Frontal cortex (tissue), 4 donors: ENCODE data around the gene APBB2. TPM values are rescaled to one million over a fixed set of nuclear protein-coding genes. Genes with fewer than 3 reads are reported as not detected.

Source experiments
- DNase-seq, 2 donors: peaks; one replicate each; pipeline ENCODE4 v3.0.0; 2012; ENCODE audit warnings: low spot score in 2 of 2
- FAIRE-seq: peaks from 2 replicates; lab custom pipeline; 2012; peaks lifted over from hg19 to GRCh38; lab: Jason Lieb, UNC
- total RNA-seq: library from RNA; depleted of rRNA; stranded (reverse); fragments of >200 nt; gene quantifications from one replicate; pipeline ENCODE4 v1.2.3, GENCODE V29; 2014
- donor health status: control.
- donor health status: control.
- donor health status: control.

Gene APBB2
- total RNA-seq, 1 donor from 2014 or later = 68.1 TPM

- DNase-seq (no peak), FAIRE-seq (no peak)
These were observed 250.4 kb downstream of the APBB2 start for GRCh38 chr4:40963897-40964478.

GRCh38 chr4:40962551-40963180 is 251.7 kb downstream of the APBB2 start:
- FAIRE-seq (no peak), DNase-seq (no peak)

DNA sequence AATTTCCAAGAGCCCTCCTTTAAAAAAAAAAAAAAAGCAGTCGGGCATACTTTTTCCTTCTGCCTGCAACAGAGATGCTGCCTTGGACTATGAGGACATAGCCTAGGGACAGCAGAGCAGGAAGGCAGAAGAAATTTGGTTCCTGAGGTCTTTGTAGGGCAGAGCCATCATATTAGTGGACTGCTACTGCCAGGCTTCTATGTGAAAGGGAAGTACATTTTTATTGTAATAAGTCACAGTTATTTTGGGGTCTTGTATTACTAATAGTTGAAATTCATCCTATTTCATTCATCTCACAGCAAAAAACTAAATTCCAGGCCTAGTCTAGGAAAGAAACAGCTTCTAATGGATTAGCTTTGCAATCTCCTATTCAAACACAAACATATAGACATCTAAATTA is 253.4 kb downstream of the APBB2 start:
- no peak for FAIRE-seq
- no peak for DNase-seq

DNA sequence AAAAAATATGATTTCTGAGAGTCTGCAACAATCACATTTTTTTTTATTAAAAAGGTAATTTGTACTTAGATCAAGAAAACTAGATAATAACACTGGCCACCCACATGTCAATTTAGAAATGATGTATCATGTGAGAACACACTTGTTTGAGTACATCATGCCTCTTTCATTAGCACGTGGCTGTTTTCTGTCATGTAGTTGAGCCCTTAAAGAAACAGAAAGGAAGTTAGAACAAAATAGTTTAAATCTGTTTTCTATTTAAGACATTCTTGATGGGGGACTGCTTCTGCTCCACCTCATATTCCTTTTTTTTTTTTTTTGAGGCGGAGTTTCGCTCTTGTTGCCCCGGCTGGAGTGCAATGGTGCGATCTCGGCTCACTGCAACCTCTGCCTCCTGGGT is 257.1 kb downstream of the APBB2 start:
- FAIRE-seq = no peak
- DNase-seq = no peak

DNA sequence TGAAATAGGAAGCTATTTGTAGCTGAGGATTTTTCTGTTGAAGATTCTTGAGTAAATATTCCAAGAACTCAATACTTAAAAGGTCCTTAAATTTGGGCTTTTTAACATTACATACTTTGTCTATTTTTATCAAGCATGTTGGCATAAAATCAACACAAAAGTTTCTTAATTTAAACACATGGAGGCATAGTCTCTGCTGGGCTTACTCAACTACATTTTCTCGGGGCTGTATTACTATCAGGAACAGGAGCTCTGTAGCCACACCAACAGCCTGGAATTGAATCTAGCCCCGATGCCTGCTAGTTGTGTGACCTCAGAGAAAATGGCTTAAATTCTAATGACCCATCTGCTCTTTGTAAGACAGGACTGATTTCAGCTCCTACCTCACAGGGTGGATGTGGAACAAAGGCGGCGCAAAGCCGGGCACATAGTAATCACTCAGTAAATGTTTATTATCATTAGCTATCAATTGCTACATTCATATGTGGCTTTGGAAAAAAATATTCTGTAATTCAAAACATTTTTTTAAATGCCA is 257.6 kb downstream of the APBB2 start:
- DNase-seq = no peak
- no peak for FAIRE-seq

- FAIRE-seq (no peak), DNase-seq (no peak)
These were observed 260.2 kb downstream of the APBB2 start for GRCh38 chr4:40954088-40954668.

- DNase-seq = no peak
- FAIRE-seq = no peak
These were observed 260.9 kb downstream of the APBB2 start for GRCh38 chr4:40953283-40954087.

DNA sequence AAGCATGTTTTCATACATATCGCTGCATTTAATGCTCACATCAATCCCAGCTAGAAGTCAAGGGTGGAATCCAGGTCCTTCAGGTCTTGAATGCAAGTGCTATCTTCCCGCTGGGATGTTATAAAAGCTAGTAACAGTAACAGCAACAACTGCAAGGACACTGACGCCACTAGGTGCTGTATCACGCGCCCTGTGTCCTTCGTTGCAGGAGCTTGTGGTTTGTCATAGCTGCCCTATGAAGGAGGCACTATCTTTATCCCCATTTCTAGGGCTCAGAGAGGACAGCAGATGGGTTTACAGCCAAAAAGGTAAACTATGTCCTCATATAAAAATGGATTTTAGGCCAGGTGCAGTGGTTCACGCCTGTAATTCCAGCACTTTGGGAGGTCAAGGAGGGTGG is 261.7 kb downstream of the APBB2 start:
- no peak for FAIRE-seq

GRCh38 chr4:40952217-40952616 is 262.1 kb downstream of the APBB2 start:
- FAIRE-seq (no peak), DNase-seq (no peak)

More for the DNA sequence above, 261.7 kb downstream of the APBB2 start:
- no peak for DNase-seq

DNA sequence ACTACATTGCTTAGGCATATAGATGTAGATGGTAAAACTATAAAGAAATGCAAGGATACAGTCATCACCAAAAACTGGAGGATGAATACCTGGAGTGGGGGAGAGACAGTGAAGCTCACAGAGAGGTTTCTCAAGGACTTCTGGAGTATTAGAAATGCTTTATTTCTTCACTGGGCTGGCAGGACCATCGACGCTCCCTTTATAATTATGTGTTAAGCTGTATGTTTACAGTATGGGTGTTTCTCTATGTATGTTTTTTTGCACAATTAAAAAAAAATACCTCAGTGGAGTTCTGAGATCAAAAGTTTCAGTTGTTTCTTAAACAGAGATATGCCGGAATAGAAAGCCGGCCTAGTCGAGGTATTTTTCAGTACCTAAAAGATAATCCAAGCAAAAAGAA is 263.3 kb downstream of the APBB2 start:
- DNase-seq (no peak), FAIRE-seq (no peak)

GRCh38 chr4:40949358-40950100 is 264.8 kb downstream of the APBB2 start:
- FAIRE-seq (no peak), DNase-seq (no peak)

DNA sequence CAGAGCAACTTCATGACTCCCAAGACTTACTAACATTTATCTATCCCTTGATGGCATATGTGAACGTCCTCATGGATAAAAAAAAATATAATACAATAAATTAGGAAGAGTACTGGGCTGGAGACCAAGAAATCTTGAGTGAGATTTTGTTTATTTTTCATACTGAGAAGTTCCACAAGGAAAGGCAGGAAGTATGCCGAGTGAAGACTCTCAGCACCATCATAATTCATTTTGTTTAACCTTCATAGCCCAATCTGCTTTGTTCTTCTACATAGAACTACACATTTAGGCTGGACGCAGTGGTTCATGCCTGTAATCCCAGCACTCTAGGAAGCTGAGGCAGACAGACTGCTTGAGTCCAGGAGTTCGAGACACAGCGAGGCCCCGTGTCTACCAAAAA is 266.3 kb downstream of the APBB2 start:
- FAIRE-seq (no peak), DNase-seq (no peak)

- DNase-seq (no peak), FAIRE-seq (no peak)
These were observed 267.7 kb downstream of the APBB2 start for GRCh38 chr4:40946652-40947051.

- FAIRE-seq (no peak), DNase-seq (no peak)
These were observed 273.6 kb downstream of the APBB2 start for GRCh38 chr4:40940756-40941155.

- DNase-seq = no peak
- FAIRE-seq = no peak
These were observed 274.0 kb downstream of the APBB2 start for GRCh38 chr4:40940317-40940741.

DNA sequence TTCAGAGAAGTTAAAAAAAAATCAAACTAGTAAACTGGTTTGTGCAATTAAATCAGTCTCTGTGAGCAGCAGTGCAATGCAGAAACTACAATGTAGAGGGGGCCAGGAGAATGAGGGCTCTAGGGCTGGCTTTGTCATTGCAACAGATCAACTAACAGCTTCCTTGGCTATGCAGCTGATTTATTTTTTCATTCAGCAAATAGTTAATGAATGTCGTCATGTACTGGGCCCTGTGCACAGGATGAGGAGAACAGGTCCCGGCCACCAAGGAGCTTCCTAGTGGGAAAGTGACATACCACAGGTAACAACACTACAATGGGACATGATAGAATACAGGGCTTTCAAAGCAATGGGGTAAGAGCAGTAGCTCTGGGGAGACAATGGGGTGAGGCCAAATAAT is 274.5 kb downstream of the APBB2 start:
- DNase-seq = no peak
- FAIRE-seq = no peak

- DNase-seq (no peak), FAIRE-seq (no peak)
These were observed 276.0 kb downstream of the APBB2 start for GRCh38 chr4:40938337-40938736.

DNA sequence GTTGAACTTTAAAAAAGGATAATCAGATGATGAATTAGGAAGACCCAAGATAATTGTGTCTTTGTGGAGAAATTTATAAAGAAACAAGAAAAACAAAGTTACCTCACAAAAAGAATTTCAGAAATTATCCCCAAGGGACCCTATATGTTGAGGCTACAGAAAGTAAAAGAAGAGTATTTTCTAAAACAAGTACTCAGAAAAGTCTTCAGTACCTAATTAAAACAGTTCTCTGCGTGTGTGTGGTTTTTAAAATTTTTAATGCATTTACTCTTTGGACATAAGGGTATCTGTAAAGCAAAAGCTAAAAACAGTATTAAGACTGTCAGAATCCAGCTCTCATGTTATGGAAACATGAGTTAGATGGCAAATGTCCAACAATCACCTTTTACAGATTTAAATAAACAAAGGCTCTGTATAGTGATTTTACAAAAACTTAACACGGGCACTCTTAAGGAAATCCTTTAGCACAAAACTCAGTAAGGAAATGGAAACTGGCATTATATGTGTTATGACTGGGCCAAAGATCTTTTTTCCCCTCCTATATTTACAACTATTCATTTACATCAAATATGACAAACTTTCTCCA is 277.1 kb downstream of the APBB2 start:
- FAIRE-seq (no peak), DNase-seq (no peak)

GRCh38 chr4:40934676-40935075 is 279.7 kb downstream of the APBB2 start:
- FAIRE-seq = no peak
- no peak for DNase-seq
